MCF 10A (cell line): ENCODE data around the gene ANTKMT. TPM values are rescaled to one million over a fixed set of nuclear protein-coding genes. Genes with fewer than 3 reads are reported as not detected.

Experiments
- BruUV-seq: library from RNA; stranded (reverse); fragments of 400-500 nt; replicated peaks from 2 replicates; lab custom pipeline; 2021; lab: Mats Ljungman, UMichigan
- CTCF ChIA-PET: fragments of 300-600 bp; sonication (Branson Sonifier 250); formaldehyde crosslinking; extraction: SDS; loops from one replicate; lab custom pipeline; 2021; ENCODE audit warnings: antibody characterized with exemption, inconsistent platforms; lab: Yijun Ruan, JAX
- POLR2A ChIA-PET: fragments of 300-600, 350-650 bp; sonication (Branson Sonifier 250); formaldehyde crosslinking; extraction: SDS; loops from one replicate; lab custom pipeline; 2020; ENCODE audit warnings: antibody characterized with exemption, inconsistent platforms; lab: Yijun Ruan, JAX
- DNase-seq: peaks from one replicate; pipeline ENCODE4 v3.0.0-alpha.2; 2018; ENCODE audit not compliant: unreplicated experiment
- H3K27ac Mint-ChIP-seq: one replicate; pipeline ENCODE4 v1.8.0; 2022; ENCODE audit warnings: mild to moderate bottlenecking, low read depth, mixed read lengths; ENCODE audit not compliant: unreplicated experiment
- H3K27me3 Mint-ChIP-seq: one replicate; pipeline ENCODE4 v1.8.0; 2022; ENCODE audit warnings: mixed read lengths; ENCODE audit not compliant: insufficient read depth, unreplicated experiment
- H3K36me3 Mint-ChIP-seq: one replicate; pipeline ENCODE4 v1.8.0; 2022; ENCODE audit warnings: mild to moderate bottlenecking, moderate library complexity, mixed read lengths; ENCODE audit not compliant: insufficient read depth, unreplicated experiment
- H3K4me1 Mint-ChIP-seq: one replicate; pipeline ENCODE4 v1.8.0; 2022; ENCODE audit warnings: mixed read lengths; ENCODE audit not compliant: insufficient read depth, unreplicated experiment
- H3K4me3 Mint-ChIP-seq: one replicate; pipeline ENCODE4 v1.8.0; 2022; ENCODE audit warnings: mild to moderate bottlenecking, moderate library complexity, mixed read lengths; ENCODE audit not compliant: unreplicated experiment
- H3K9me3 Mint-ChIP-seq: one replicate; pipeline ENCODE4 v1.8.0; 2022; ENCODE audit warnings: mixed read lengths; ENCODE audit not compliant: unreplicated experiment
- intact Hi-C: fragments of 100-400 bp; cut with micrococcal nuclease; formaldehyde crosslinking; loops from 2 replicates; pipeline ENCODE4 v1.14.1; 2022
- total RNA-seq: library from RNA; stranded (reverse); gene quantifications from 2 replicates; pipeline ENCODE4 v1.2.3, GENCODE V29; 2022
- TF ChIP-seq, protein P1 (sequence below): fragments of 200-600 bp; IDR thresholded peaks from one replicate; pipeline ENCODE4 v1.8.0; 2022; ENCODE audit warnings: antibody characterized with exemption, mild to moderate bottlenecking; ENCODE audit not compliant: unreplicated experiment

The ANTKMT gene
- total RNA-seq, 1 experiment from 2014 or later, result 54.7 TPM

DNA sequence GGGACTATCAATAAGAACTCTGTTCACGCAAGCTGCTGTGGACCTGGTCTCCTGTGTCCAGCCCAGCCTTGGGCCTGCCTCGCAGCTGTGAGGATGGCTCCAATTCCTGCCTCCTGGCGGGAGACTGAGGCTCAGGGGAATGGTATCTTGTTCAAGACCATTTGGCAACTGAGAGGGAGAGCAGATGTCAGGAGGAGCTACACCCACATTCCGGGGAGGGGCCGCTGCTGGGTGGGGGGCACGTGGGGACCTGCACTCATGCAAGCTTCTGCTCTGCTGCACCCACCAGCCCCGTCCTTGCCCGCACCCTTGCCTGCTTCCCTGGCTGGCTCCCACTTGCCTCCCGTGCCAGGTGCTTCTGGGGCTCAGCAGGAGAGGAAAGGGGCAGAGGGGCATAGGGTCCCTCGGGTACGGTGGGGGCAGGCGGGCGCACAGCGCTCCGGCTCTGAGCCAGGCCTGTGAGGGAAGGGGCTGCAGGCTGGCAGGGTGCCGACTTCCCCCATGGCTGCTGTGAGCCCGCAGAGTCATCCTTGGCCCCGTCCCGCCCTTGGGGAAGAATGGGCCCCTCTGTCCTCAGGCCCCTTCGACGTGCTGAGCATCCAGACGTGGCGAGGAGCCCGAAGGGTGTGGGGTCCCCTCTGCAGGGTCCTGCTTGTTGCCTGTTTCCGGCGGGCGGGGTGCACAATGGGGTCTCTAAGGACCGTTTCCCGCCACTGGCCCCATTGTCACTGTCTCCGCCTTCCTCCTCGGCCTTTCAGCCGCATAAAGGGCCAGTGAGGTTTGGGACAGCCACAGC lies 3.3 kb upstream of the ANTKMT start:
- Mint-ChIP-seq H3K4me1 (peaks cover 12% of the 10 kb centered on the region), H3K9me3 (no peaks in the 10 kb centered on the region), H3K4me3 (no peak overlapping the region), H3K27ac (no peak overlapping the region), H3K27me3 (no peaks in the 10 kb centered on the region), H3K36me3 (peaks cover 26% of the 10 kb centered on the region)
- ChIA-PET CTCF (interaction anchor here (0.6 to 2.0 kb wide), 4 partner anchors 10 to 256 kb away, joined by 3 to 5 read pairs (median 4); no protein-coding TSS in a partner anchor), POLR2A (interaction anchor here (2.2 to 8.8 kb wide), 2 partner anchors 7 to 42 kb away, joined by 4 to 124 read pairs; partner anchors contain the start of genes ANTKMT, CCDC78, HAGHL and RHBDL1)
- no peak for DNase-seq
- intact Hi-C loops, result no loop called here
- no TSS peak for BruUV-seq
- TF ChIP-seq, protein P1, sequence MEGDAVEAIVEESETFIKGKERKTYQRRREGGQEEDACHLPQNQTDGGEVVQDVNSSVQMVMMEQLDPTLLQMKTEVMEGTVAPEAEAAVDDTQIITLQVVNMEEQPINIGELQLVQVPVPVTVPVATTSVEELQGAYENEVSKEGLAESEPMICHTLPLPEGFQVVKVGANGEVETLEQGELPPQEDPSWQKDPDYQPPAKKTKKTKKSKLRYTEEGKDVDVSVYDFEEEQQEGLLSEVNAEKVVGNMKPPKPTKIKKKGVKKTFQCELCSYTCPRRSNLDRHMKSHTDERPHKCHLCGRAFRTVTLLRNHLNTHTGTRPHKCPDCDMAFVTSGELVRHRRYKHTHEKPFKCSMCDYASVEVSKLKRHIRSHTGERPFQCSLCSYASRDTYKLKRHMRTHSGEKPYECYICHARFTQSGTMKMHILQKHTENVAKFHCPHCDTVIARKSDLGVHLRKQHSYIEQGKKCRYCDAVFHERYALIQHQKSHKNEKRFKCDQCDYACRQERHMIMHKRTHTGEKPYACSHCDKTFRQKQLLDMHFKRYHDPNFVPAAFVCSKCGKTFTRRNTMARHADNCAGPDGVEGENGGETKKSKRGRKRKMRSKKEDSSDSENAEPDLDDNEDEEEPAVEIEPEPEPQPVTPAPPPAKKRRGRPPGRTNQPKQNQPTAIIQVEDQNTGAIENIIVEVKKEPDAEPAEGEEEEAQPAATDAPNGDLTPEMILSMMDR, result no peak

- no peaks in the 10 kb centered on the region for H3K9me3 Mint-ChIP-seq
- DNase-seq, result no peak
- POLR2A ChIA-PET, result interaction anchor here (2.0 to 2.2 kb wide), 2 partner anchors 9 to 67 kb away, joined by 5 to 9 read pairs; partner anchors contain the start of gene HAGHL
- CTCF ChIA-PET, result interaction anchor here (0.7 to 2.4 kb wide), 3 partner anchors 8 to 255 kb away, joined by 3 to 11 read pairs (median 4); no protein-coding TSS in a partner anchor
- intact Hi-C loops, result no loop called here
- peaks cover 9% of the 10 kb centered on the region for H3K4me1 Mint-ChIP-seq
- no peaks in the 10 kb centered on the region for H3K27me3 Mint-ChIP-seq
- peak overlapping the region; percentile 78 for H3K4me3 Mint-ChIP-seq
- no peak overlapping the region for H3K27ac Mint-ChIP-seq
- BruUV-seq, result no TSS peak
- TF ChIP-seq, protein P1, result no peak
- H3K36me3 Mint-ChIP-seq, result peaks cover 34% of the 10 kb centered on the region
These were observed 2.6 kb upstream of the ANTKMT start for GRCh38 chr16:718389-718788.

- POLR2A ChIA-PET, result interaction anchor here (0.6 to 4.7 kb wide), 8 partner anchors 9 to 128 kb away, joined by 4 to 26 read pairs (median 22); partner anchors contain the start of genes CIAO3, HAGHL and WDR24
These were observed 2.0 kb upstream of the ANTKMT start for GRCh38 chr16:718922-719321.

More at GRCh38 chr16:718922-719321, 2.0 kb upstream of the ANTKMT start:
- Mint-ChIP-seq H3K9me3 (no peaks in the 10 kb centered on the region), H3K27me3 (no peaks in the 10 kb centered on the region), H3K4me3 (peak overlapping the region; percentile 78), H3K27ac (peak overlapping the region; percentile 12), H3K4me1 (peaks cover 9% of the 10 kb centered on the region), H3K36me3 (peaks cover 36% of the 10 kb centered on the region)
- BruUV-seq, result no TSS peak
- TF ChIP-seq, protein P1, result no peak
- CTCF ChIA-PET, result interaction anchor here (1.1 to 2.4 kb wide), 3 partner anchors 9 to 336 kb away, joined by 4 to 11 read pairs (median 4); no protein-coding TSS in a partner anchor
- DNase-seq, result no peak
- intact Hi-C loops, result no loop called here
